ENCODE measurements around the gene TBX22. TPM values are rescaled to one million over a fixed set of nuclear protein-coding genes. Genes with fewer than 3 reads are reported as not detected.
"Not testable (repeated sequence)": the region's sequence is repeated elsewhere in the genome, so short reads cannot be mapped to it uniquely, and the experiment has no call there.

TBX22 gene
- total RNA-seq (2014; rRNA removed): not detected in 2 replicates
- polyA plus RNA-seq (2012): not detected

GRCh38 chrX:80014141-80014940, at the start of gene TBX22:
TSS of gene TBX22 (plus strand) at chrX:80014753. CDS start at chrX:80022270, 7,517 bp downstream.
- no peak for DNase-seq (ENCODE audit: low read depth)

GRCh38 chrX:79975605-79976004, 38.9 kb upstream of the TBX22 start:
- DNase-seq (ENCODE audit: low read depth): no peak

GRCh38 chrX:80004458-80004857, 10.1 kb upstream of the TBX22 start:
- DNase-seq (ENCODE audit: low read depth): no peak

- DNase-seq (ENCODE audit: low read depth): no peak
Observed at GRCh38 chrX:80011522-80011921, 3.0 kb upstream of the TBX22 start.

GRCh38 chrX:80016182-80016581, 1.6 kb downstream of the TBX22 start:
- no peak for DNase-seq (ENCODE audit: low read depth)

GRCh38 chrX:80021621-80022020, 7.1 kb downstream of the TBX22 start:
- DNase-seq (ENCODE audit: low read depth): no peak

- no peak for DNase-seq (ENCODE audit: low read depth)
Observed at GRCh38 chrX:80022363-80023031, 7.9 kb downstream of the TBX22 start.

GRCh38 chrX:80026116-80026515, 11.6 kb downstream of the TBX22 start:
- no peak for DNase-seq (ENCODE audit: low read depth)

GRCh38 chrX:80066156-80066555, 51.6 kb downstream of the TBX22 start:
- not testable (repeated sequence) for DNase-seq (ENCODE audit: low read depth)

GRCh38 chrX:80075625-80076024, 61.1 kb downstream of the TBX22 start:
- DNase-seq (ENCODE audit: low read depth): not testable (repeated sequence)

Data from LHCN-M2 (cell line).